Measurements from ENCODE around the gene RPL18A. TPM values are rescaled to one million over a fixed set of nuclear protein-coding genes. Genes with fewer than 3 reads are reported as not detected.

Gene RPL18A
- total RNA-seq, 3 donors from 2014 or later (not counting 1 experiment from before 2014, with no cell fraction given), result 1,015 to 1,285 (median 1,208) TPM

GRCh38 chr19:17840019-17840418 is 19.7 kb upstream of the RPL18A start:
- H3K27me3 Mint-ChIP-seq (ENCODE audit: low read depth in 2 of 2), result no peaks in the 10 kb centered on the region
- no peak overlapping the region for H3K4me3 Mint-ChIP-seq
- WGBS (ENCODE audit: insufficient coverage), result 98% methylated on average over 6 of the region's 6 CpGs
- peaks cover 78% of the 10 kb centered on the region for H3K36me3 ChIP-seq (ENCODE audit: control insufficient read depth, insufficient read depth, low read length)
- ATAC-seq, result no peak
- no peaks in the 10 kb centered on the region for H3K27me3 ChIP-seq (ENCODE audit: control insufficient read depth, insufficient read depth, low read length)
- no peaks in the 10 kb centered on the region for H3K9me3 ChIP-seq (ENCODE audit: control insufficient read depth, insufficient read depth, low read length)
- peaks cover 14% of the 10 kb centered on the region for H3K36me3 Mint-ChIP-seq
- no peaks in the 10 kb centered on the region for H3K9me3 Mint-ChIP-seq
- no peak overlapping the region for H3K27ac Mint-ChIP-seq
- peaks cover 22% of the 10 kb centered on the region for H3K4me1 ChIP-seq (ENCODE audit: control insufficient read depth, insufficient read depth, low read length)
- TF ChIP-seq CTCF (IDR thresholded peaks at IDR 0.05), result no peak
- H3K27ac ChIP-seq (ENCODE audit: low read length), result no peak overlapping the region
- H3K4me1 Mint-ChIP-seq, result peaks cover 12 to 38% of the 10 kb centered on the region in 2 donors
- DNase-seq, result no peak
- no peak overlapping the region for H3K4me3 ChIP-seq (ENCODE audit: low read length)
- intact Hi-C loops (cut with micrococcal nuclease), result no loop called here

- Mint-ChIP-seq H3K27ac (peak overlapping the region; percentile 33 to 45), H3K4me3 (no peak overlapping the region), H3K27me3 (ENCODE audit: low read depth in 2 of 2) (no peaks in the 10 kb centered on the region), H3K4me1 (peaks cover 6 to 43% of the 10 kb centered on the region in 2 donors), H3K36me3 (peaks cover 10% of the 10 kb centered on the region), H3K9me3 (no peaks in the 10 kb centered on the region)
- ATAC-seq (no peak), DNase-seq (no peak)
- Histone ChIP-seq H3K9me3 (ENCODE audit: control insufficient read depth, insufficient read depth, low read length) (no peaks in the 10 kb centered on the region), H3K4me1 (ENCODE audit: control insufficient read depth, insufficient read depth, low read length) (peaks cover 36% of the 10 kb centered on the region), H3K27ac (ENCODE audit: low read length) (no peak overlapping the region), H3K4me3 (ENCODE audit: low read length) (no peak overlapping the region), H3K36me3 (ENCODE audit: control insufficient read depth, insufficient read depth, low read length) (peaks cover 67% of the 10 kb centered on the region), H3K27me3 (ENCODE audit: control insufficient read depth, insufficient read depth, low read length) (no peaks in the 10 kb centered on the region)
- intact Hi-C loops (cut with micrococcal nuclease), result no loop called here
- 94% methylated on average over 29 of the region's 30 CpGs for WGBS (ENCODE audit: insufficient coverage)
- TF ChIP-seq CTCF (IDR thresholded peaks at IDR 0.05), result no peak
Measured at GRCh38 chr19:17841371-17841809, 18.3 kb upstream of the RPL18A start.

- Histone ChIP-seq H3K27me3 (ENCODE audit: control insufficient read depth, insufficient read depth, low read length) (no peaks in the 10 kb centered on the region), H3K4me3 (ENCODE audit: low read length) (no peak overlapping the region), H3K27ac (ENCODE audit: low read length) (no peak overlapping the region), H3K9me3 (ENCODE audit: control insufficient read depth, insufficient read depth, low read length) (no peaks in the 10 kb centered on the region), H3K36me3 (ENCODE audit: control insufficient read depth, insufficient read depth, low read length) (peaks cover 62% of the 10 kb centered on the region), H3K4me1 (ENCODE audit: control insufficient read depth, insufficient read depth, low read length) (peaks cover 42% of the 10 kb centered on the region)
- no peak for TF ChIP-seq CTCF (IDR thresholded peaks at IDR 0.05)
- DNase-seq (peak in 1 of 2 donors; percentile 74), ATAC-seq (peak in 2 of 3 donors; percentile 48 to 57)
- WGBS (ENCODE audit: insufficient coverage), result 95% methylated on average over 52 of the region's 56 CpGs
- Mint-ChIP-seq H3K4me3 (no peak overlapping the region), H3K27me3 (ENCODE audit: low read depth in 2 of 2) (no peaks in the 10 kb centered on the region), H3K4me1 (peaks cover 6 to 41% of the 10 kb centered on the region in 2 donors), H3K36me3 (peaks cover 5% of the 10 kb centered on the region), H3K27ac (peak overlapping the region in 1 of 2 donors; percentile 33), H3K9me3 (no peaks in the 10 kb centered on the region)
- intact Hi-C loops (cut with micrococcal nuclease), result no loop called here
Measured at GRCh38 chr19:17841810-17842662, 17.7 kb upstream of the RPL18A start.

Measured in natural killer cell (primary cell).